ENCODE results near the gene IVNS1ABP.
"Not testable (repeated sequence)": the region's sequence is repeated elsewhere in the genome, so short reads cannot be mapped to it uniquely, and the experiment has no call there.

The IVNS1ABP gene

DNA sequence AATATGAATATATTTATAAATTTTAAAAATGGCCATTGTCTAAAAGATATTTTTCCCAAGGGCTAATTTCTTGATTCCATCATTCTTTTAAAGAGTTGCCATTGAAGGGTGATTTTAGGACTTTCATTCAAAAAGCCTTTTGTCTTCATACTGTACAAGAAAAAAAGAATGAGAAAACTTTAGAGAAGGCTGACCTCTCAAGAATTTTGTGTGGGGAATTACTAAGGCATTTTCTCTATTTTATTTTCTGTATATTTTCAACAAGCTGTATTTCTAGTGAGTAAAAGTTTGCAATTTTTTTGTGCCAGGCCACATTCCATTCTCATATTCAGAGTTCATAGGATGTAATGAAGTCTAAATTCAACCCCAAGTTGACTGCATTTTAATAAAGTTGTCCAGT, 49.3 kb downstream of the IVNS1ABP start:
- intact Hi-C loops (cut with DNase I): no loop called here
- DNase-seq: no peak

DNA sequence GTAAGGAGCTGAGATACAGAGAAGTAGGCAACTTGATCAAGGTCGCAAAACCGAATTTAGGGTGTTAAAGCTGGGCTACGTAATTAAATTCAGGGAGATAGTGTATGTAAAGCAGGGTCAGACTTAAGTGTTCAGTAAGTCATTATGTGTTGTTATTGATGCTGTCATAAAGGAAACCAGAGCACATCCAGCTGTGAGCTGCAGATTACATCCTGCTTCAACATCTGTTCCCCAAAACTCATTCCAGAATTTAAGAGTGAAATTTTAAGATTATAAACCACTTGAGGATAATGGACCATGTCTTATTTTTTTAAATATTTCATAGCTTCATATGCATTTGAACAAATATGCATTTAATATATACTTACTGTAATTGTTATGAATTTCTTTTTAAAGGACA, 49.7 kb downstream of the IVNS1ABP start:
- intact Hi-C loops (cut with DNase I): no loop called here
- DNase-seq: no peak

DNA sequence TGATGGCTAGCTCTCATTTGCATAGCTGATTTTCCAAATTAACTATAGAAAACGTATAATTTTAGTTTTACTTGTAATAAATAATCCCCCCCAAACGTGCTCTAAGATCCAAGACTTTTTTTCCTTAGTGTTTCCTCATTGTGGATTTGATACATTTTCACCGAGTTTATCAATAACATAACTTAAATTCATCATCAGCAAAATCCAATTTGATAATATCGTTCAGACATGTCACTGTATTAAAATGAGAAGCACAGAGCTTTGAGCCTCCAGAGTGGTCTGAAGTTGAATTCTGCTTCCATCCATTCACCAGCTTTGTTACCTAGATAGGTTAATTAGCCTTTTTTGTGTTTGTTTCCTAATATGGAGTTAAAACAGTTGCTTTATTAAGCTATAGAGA, 51.7 kb downstream of the IVNS1ABP start:
- DNase-seq: no peak
- intact Hi-C loops (cut with DNase I): no loop called here

DNA sequence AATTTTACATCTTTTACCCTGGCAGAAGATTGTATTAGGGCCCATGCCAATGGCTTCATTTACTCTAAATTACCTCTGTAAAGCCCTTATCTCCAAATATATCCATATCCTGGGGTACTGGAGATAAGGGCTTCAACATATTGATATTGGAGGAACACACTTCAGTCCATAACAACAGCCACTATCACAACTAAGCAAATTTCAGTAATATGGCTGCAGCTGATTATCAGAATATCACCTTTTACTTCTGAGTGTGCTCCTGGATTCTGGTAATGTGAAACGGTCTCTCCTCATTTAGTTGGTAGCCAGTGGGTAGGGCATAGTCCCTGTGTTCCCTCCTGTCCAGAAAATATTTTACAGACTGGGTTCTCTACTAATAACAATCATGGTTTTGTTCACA, 53.3 kb downstream of the IVNS1ABP start:
- DNase-seq: no peak
- intact Hi-C loops (cut with DNase I): no loop called here

DNA sequence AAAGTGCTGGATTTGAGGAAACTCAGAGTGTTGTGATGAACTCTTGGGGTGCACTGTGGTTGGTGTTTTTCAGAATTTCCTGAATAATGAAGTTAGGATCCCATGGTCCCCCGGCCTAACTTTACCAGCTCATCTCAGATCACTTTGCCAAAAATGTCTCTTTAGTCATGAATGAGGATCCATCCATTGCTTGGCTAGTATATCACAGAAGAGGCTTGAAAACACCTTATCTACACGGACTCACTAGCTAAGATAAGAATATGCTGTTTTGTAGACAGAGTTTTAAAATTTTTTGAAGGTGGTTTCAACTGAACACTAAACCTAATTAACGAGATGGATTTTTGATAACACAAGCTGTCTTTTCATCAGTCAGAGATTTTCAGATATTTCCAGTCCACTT, 53.8 kb downstream of the IVNS1ABP start:
- intact Hi-C loops (cut with DNase I): no loop called here
- no peak for DNase-seq

DNA sequence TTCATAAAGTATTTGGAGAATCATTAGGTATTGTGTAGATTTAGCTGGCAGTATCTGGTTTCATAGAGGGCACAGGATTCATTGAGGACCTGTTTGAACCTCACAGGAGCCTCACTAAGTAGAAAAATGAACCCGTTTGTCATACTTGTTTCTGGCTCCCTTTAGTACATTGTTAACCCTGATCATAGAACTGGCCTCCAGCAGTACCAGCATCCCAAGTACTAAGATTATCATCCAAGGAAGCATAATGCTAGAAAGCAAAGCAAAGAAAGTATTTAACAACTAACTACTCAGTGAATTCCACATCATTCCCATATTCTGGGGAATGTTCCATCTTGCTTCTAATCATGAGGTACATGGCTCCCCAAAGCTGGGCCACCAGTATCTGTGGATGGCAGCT, 54.9 kb downstream of the IVNS1ABP start:
- no peak for DNase-seq
- intact Hi-C loops (cut with DNase I): no loop called here

DNA sequence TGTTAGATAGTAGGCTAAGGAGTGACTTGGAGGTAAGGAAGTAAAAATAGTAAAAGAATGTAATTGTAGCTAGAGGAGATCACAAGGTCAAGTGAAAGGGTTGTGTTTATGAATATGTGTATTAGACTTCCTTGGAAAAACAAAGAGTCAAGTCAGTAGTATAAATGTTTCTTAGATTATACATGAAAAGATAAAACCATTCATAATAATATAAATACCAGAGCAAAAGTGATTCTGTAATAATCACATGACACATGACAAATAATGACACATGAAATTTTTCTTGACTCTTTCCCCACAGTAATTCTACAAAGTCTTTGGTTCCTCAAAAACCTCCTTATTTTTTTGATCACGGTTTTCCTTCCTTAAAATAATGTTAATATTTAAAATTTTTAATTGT, 56.4 kb downstream of the IVNS1ABP start:
- intact Hi-C loops (cut with DNase I): no loop called here
- DNase-seq: no peak

DNA sequence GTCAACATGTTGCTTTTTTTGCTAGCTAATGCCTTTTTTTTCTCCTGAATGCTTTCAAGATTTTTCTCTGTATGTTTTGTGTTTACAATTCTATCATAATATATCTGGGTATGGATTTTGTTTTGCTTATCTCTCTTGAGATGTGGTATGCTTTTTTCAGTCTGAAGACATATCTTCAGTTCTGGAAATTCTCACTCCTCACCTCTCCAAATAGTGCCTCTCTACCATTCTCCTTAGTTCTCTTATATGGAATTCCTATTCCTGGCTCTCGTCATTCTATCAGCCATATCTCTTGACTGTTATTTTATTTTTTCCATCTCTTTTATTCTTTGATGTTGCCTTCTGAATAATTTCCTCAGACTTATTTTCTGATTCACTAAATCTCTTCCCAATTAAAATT, 58.4 kb downstream of the IVNS1ABP start:
- DNase-seq: no peak
- intact Hi-C loops (cut with DNase I): no loop called here

DNA sequence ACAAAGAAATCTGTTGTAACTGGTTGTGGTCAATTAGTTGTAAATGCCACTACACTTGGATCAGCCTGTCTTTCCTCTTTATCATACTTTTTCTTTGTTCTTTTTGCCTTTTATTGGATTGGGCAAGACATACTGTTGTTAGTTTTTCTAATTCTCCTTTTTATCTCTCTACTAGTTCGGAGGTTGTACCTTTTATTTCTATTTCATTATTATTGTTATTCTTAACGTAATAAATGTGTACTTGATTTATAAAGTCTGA, 59.2 kb downstream of the IVNS1ABP start:
- no peak for DNase-seq
- intact Hi-C loops (cut with DNase I): no loop called here

DNA sequence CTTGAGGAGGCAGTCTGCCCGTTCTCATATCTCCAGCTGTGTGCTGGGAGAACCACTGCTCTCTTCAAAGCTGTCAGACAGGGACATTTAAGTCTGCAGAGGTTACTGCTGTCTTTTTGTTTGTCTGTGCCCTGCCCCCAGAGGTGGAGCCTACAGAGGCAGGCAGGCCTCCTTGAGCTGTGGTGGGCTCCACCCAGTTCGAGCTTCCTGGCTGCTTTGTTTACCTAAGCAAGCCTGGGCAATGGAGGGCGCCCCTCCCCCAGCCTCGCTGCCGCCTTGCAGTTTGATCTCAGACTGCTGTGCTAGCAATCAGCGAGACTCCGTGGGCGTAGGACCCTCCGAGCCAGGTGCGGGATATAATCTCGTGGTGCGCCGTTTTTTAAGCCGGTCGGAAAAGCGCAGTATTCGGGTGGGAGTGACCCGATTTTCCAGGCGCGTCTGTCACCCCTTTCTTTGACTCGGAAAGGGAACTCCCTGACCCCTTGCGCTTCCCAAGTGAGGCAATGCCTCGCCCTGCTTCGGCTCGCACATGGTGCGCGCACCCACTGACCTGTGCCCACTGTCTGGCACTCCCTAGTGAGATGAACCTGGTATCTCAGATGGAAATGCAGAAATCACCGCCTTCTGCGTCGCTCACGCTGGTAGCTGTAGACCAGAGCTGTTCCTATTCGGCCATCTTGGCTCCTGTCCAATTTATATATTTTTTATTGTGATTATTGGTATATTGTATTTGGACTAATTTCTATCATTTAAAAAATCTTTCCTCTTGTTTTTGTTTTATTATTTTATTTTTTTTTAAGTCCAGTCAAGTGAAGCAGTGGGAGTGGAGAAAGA, 59.7 kb downstream of the IVNS1ABP start:
- DNase-seq; intact Hi-C loops (cut with DNase I): not testable (repeated sequence)

DNA sequence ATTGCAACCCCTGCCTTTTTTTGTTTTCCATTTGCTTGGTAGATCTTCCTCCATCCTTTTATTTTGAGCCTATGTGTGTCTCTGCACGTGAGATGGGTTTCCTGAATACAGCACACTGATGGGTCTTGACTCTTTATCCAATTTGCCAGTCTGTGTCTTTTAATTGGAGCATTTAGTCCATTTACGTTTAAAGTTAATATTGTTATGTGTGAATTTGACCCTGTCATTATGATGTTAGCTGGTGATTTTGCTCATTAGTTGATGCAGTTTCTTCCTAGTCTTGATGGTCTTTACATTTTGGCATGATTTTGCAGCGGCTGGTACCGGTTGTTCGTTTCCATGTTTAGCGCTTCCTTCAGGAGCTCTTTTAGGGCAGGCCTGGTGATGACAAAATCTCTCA, 61.4 kb downstream of the IVNS1ABP start:
- intact Hi-C loops (cut with DNase I): not testable (repeated sequence)

DNA sequence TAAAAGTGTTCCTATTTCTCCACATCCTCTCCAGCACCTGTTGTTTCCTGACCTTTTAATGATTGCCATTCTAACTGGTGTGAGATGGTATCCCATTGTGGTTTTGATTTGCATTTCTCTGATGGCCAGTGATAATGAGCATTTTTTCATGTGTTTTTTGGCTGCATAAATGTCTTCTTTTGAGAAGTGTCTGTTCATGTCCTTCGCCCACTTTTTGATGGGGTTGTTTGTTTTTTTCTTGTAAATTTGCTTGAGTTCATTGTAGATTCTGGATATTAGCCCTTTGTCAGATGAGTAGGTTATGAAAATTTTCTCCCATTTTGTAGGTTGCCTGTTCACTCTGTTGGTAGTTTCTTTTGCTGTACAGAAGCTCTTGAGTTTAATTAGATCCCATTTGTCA, 64.6 kb downstream of the IVNS1ABP start:
- intact Hi-C loops (cut with DNase I); DNase-seq: not testable (repeated sequence)

More for the DNA sequence above, 61.4 kb downstream of the IVNS1ABP start:
- not testable (repeated sequence) for DNase-seq

DNA sequence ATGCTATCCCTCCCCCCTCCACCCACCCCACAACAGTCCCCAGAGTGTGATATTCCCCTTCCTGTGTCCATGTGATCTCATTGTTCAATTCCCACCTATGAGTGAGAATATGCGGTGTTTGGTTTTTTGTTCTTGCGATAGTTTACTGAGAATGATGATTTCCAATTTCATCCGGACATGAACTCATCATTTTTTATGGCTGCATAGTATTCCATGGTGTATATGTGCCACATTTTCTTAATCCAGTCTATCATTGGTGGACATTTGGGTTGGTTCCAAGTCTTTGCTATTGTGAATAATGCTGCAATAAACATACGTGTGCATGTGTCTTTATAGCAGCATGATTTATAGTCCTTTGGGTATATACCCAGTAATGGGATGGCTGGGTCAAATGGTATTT, 65.1 kb downstream of the IVNS1ABP start:
- intact Hi-C loops (cut with DNase I); DNase-seq: not testable (repeated sequence)

DNA sequence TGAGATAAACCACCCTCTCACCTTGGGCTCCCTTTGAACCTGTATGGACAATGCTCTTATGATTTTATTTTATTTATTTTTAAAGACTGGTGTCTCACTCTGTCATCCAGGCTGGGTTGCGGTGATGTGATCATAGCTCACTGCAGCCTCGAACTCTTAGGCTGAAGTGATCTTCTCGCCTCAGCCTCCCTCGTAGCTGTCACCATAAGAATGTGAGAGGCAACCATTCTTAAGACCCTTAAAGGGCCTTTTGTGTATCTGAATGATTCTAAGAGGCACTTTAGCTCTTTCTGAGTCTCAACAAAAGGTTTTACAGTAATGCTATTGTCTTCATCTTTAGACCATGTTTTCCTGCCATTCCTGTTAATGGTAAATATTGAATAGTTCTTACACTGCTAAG, 67.0 kb downstream of the IVNS1ABP start:
- intact Hi-C loops (cut with DNase I): no loop called here
- DNase-seq: no peak

DNA sequence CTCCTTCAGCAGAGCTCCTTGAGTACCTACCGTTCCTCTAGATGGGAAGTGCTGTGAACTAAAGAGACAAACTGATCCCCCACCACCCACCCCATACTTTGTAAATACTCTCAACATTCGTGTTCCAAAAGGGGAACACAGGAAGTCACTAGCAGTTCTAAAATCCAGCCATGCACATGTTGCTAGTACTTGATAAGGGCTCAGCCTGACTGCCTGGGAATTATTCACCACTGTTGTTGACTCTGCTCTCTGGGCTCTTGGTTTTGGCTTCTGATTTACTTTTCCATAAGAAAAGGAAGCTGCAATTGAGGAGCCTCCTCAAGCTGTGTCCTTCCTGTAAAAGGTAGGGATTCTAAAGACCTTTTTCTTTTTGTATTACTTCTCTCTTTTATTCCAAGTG, 67.5 kb downstream of the IVNS1ABP start:
- intact Hi-C loops (cut with DNase I): no loop called here

More for the DNA sequence above, 67.5 kb downstream of the IVNS1ABP start:
- no peak for DNase-seq

Measured in head of caudate nucleus (tissue), 42 donors.